Activated T-cell treated with anti-CD3 and anti-CD28 coated beads, Interleukin-2, amount 50 U/mL, for 24 hours (primary cell): ENCODE measurements around the gene IER2.
"Not testable (repeated sequence)": the region's sequence is repeated elsewhere in the genome, so short reads cannot be mapped to it uniquely, and the experiment has no call there.

ENCODE experiments used
- DNase-seq: peaks from one replicate; pipeline ENCODE4 v3.0.0-alpha.2; 2020
- H3K27ac Mint-ChIP-seq: 2 replicates; pipeline ENCODE4 v1.8.0; 2020; ENCODE audit warnings: mild to moderate bottlenecking, mixed read lengths
- H3K27me3 Mint-ChIP-seq: 2 replicates; pipeline ENCODE4 v1.8.0; 2020; ENCODE audit warnings: mixed read lengths
- H3K36me3 Mint-ChIP-seq: 2 replicates; pipeline ENCODE4 v1.8.0; 2020; ENCODE audit warnings: low read depth, mixed read lengths
- H3K4me1 Mint-ChIP-seq: 2 replicates; pipeline ENCODE4 v1.8.0; 2020; ENCODE audit warnings: low read depth, mixed read lengths
- H3K4me3 Mint-ChIP-seq: 2 replicates; pipeline ENCODE4 v1.8.0; 2020; ENCODE audit warnings: mild to moderate bottlenecking, moderate library complexity, mixed read lengths
- H3K9me3 Mint-ChIP-seq: 2 replicates; pipeline ENCODE4 v1.8.0; 2020; ENCODE audit warnings: mixed read lengths

The IER2 gene

DNA sequence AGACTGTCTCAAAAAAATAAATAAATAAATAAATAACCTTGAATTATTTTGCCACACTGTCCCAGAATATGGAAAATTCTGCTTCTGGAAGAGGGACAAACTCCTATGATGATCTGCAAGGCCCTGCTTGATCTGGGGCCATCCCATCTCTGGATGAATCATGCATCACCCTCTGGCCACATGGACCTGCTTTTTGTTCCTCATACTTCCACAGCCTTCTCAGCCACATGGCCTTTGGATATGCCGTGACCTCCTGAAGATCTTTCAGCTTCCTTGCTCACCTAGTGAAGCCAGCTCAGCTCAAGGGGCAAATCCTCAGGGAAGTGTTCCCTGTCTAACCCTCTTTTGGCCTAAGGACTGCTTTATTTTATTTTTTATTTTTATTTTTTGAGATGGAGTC, 10.3 kb downstream of the IER2 start:
- peaks cover 2% of the 10 kb centered on the region for H3K36me3 Mint-ChIP-seq
- H3K4me1 Mint-ChIP-seq, result peaks cover 73% of the 10 kb centered on the region
- no peak for DNase-seq
- peak overlapping the region; percentile 81 for H3K27ac Mint-ChIP-seq
- H3K27me3 Mint-ChIP-seq, result no peaks in the 10 kb centered on the region
- peak overlapping the region; percentile 18 for H3K4me3 Mint-ChIP-seq
- H3K9me3 Mint-ChIP-seq, result no peaks in the 10 kb centered on the region

DNA sequence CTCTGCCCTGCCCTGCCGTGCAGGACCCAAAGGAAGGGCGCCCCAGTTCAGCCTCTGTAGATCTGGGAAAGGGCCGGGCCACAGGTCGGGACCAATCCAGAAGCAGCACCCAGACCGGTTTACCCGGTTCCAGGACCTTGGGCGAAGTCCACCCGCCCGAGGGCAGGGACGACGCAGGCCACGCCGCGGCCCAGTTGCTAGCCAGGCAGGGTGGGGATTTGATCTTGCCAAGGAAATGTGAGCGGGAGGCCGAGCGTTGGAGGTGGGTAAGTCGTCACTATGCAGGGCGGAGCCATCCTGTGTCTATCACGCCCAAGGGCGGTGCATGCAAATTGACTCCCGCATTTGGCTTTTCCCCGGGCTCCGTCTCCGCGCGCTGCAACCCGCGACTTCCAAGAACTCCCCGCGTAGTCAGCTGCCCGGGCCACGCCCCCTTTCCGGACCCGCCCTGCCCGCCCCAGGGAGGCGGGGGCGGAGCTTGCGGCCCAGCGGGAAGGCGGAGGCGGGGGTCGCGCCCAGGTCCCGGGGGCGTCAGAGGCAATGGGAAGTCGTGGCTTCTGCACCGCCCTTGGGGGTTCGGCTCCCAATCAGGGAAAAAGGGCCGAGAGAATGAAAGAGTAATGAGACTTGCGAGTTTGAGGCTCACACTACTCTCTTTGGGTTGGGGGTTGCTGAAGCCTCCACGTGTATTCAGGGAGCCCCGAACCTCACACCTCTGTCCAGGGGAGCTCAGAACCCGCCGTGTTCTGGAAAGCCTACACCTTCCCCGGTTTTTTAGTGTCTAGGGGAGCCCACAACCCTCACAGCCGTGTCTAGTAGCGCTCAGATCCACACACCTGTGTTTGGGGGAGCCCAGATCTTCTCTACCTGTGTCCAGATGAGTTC, 12.8 kb downstream of the IER2 start:
- Mint-ChIP-seq H3K4me3 (peak overlapping the region; percentile 80), H3K27ac (peak overlapping the region; percentile 94), H3K27me3 (no peaks in the 10 kb centered on the region), H3K9me3 (no peaks in the 10 kb centered on the region), H3K4me1 (peaks cover 72% of the 10 kb centered on the region), H3K36me3 (peaks cover 1% of the 10 kb centered on the region)
- DNase-seq, result peak; percentile 91

- Mint-ChIP-seq H3K4me3 (peak overlapping the region; percentile 67), H3K27me3 (no peaks in the 10 kb centered on the region), H3K4me1 (peaks cover 73% of the 10 kb centered on the region), H3K36me3 (peaks cover 1% of the 10 kb centered on the region), H3K9me3 (no peaks in the 10 kb centered on the region), H3K27ac (peak overlapping the region; percentile 94)
- DNase-seq, result peak; percentile 73
These were observed 13.6 kb downstream of the IER2 start for GRCh38 chr19:13163609-13164342.

- Mint-ChIP-seq H3K4me1 (peaks cover 81% of the 10 kb centered on the region), H3K36me3 (peaks cover 1% of the 10 kb centered on the region), H3K27me3 (no peaks in the 10 kb centered on the region), H3K4me3 (peak overlapping the region; percentile 67), H3K9me3 (no peaks in the 10 kb centered on the region), H3K27ac (peak overlapping the region; percentile 94)
- peak; percentile 67 for DNase-seq
These were observed 14.3 kb downstream of the IER2 start for GRCh38 chr19:13164343-13165161.

DNA sequence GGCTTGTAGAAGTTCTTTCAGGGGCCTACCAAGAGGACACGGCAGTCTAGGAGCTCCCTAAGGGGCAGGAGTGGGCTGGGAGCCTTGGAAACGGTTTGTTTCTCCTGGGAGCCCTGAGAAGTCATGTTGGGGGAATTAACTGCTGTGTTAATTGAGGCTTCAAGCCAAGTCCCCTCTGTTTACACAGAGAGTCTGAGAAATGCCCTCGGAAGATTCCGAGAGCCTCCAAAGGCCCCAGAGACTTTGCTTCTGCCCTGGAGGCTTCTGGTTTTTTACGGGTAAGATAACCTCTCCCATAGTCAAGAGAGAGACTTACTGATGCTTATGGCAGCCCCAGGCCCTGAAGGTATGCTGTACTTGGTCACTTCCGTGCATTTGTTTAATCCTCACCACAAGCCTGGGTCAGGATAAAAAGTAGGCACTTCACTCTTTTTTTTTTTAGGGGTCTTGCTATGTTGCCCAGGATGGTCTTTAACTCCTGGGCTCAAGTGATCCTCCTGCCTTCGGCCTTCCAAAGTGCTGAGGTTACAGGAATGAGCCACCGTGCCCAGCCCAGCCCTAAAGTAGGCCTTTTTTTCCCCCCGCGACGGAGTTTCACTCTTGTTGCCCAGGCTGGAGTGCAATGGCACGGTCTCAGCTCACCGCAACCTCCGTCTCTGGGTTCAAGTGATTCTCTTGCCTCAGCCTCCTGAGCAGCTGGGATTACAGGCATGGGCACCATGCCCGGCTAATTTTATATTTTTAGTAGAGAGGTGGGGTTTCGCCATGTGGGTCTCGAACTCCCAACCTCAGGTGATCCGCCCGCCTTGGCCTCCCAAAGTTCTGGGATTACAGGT, 15.2 kb downstream of the IER2 start:
- no peak for DNase-seq
- Mint-ChIP-seq H3K9me3 (no peaks in the 10 kb centered on the region), H3K4me1 (peaks cover 84% of the 10 kb centered on the region), H3K36me3 (peaks cover 1% of the 10 kb centered on the region), H3K27me3 (no peaks in the 10 kb centered on the region), H3K27ac (peak overlapping the region; percentile 98), H3K4me3 (peak overlapping the region; percentile 23)

GRCh38 chr19:13166151-13166550, 15.9 kb downstream of the IER2 start:
- not testable (repeated sequence) for H3K27me3 Mint-ChIP-seq, H3K9me3 Mint-ChIP-seq, H3K4me3 Mint-ChIP-seq, H3K36me3 Mint-ChIP-seq, DNase-seq
- H3K4me1 Mint-ChIP-seq, result peaks cover 84% of the 10 kb centered on the region
- H3K27ac Mint-ChIP-seq, result peak overlapping the region; percentile 98

DNA sequence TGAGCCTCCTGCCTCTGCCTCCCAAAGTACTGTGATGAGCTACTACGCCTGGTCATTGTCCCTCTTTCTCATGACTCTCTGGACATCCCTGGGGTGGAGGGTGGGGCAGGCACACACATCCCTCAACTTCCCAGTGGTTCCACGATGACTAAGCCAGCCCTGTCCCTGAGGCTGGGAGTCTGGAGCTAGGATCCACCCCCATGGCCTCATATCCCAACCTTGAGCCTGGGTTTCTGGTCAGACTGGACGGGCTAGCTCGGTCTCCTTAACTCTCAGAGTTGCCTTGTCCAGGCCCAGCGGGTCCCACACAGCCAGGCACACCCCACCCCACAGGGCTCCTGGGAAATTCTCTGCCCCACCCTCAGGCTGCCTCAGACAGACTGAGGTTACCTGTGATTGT, 19.6 kb downstream of the IER2 start:
- H3K36me3 Mint-ChIP-seq, result peaks cover 7% of the 10 kb centered on the region
- peaks cover 81% of the 10 kb centered on the region for H3K4me1 Mint-ChIP-seq
- no peak overlapping the region for H3K4me3 Mint-ChIP-seq
- no peaks in the 10 kb centered on the region for H3K27me3 Mint-ChIP-seq
- DNase-seq, result no peak
- no peaks in the 10 kb centered on the region for H3K9me3 Mint-ChIP-seq
- H3K27ac Mint-ChIP-seq, result peak overlapping the region; percentile 98

GRCh38 chr19:13171146-13171545, 20.9 kb downstream of the IER2 start:
- H3K9me3 Mint-ChIP-seq, result no peaks in the 10 kb centered on the region
- H3K27ac Mint-ChIP-seq, result peak overlapping the region; percentile 98
- peak overlapping the region; percentile 3 for H3K4me3 Mint-ChIP-seq
- H3K36me3 Mint-ChIP-seq, result peaks cover 7% of the 10 kb centered on the region
- no peaks in the 10 kb centered on the region for H3K27me3 Mint-ChIP-seq
- peaks cover 68% of the 10 kb centered on the region for H3K4me1 Mint-ChIP-seq
- DNase-seq, result no peak

GRCh38 chr19:13172346-13173138, 22.3 kb downstream of the IER2 start:
- no peaks in the 10 kb centered on the region for H3K27me3 Mint-ChIP-seq
- H3K27ac Mint-ChIP-seq, result peak overlapping the region; percentile 98
- H3K4me1 Mint-ChIP-seq, result peaks cover 60% of the 10 kb centered on the region
- peaks cover 7% of the 10 kb centered on the region for H3K36me3 Mint-ChIP-seq
- no peaks in the 10 kb centered on the region for H3K9me3 Mint-ChIP-seq
- peak overlapping the region; percentile 84 for H3K4me3 Mint-ChIP-seq
- DNase-seq, result peak; percentile 87

- DNase-seq, result no peak
- Mint-ChIP-seq H3K36me3 (peaks cover 6% of the 10 kb centered on the region), H3K27ac (peak overlapping the region; percentile 98), H3K9me3 (no peaks in the 10 kb centered on the region), H3K4me3 (peak overlapping the region; percentile 84), H3K4me1 (peaks cover 56% of the 10 kb centered on the region), H3K27me3 (no peaks in the 10 kb centered on the region)
These were observed 23.0 kb downstream of the IER2 start for GRCh38 chr19:13173139-13173737.

GRCh38 chr19:13176345-13176744, 26.1 kb downstream of the IER2 start:
- no peak for DNase-seq
- no peaks in the 10 kb centered on the region for H3K9me3 Mint-ChIP-seq
- H3K4me1 Mint-ChIP-seq, result peaks cover 45% of the 10 kb centered on the region
- H3K36me3 Mint-ChIP-seq, result peaks cover 6% of the 10 kb centered on the region
- H3K4me3 Mint-ChIP-seq, result no peak overlapping the region
- no peak overlapping the region for H3K27ac Mint-ChIP-seq
- no peaks in the 10 kb centered on the region for H3K27me3 Mint-ChIP-seq

DNA sequence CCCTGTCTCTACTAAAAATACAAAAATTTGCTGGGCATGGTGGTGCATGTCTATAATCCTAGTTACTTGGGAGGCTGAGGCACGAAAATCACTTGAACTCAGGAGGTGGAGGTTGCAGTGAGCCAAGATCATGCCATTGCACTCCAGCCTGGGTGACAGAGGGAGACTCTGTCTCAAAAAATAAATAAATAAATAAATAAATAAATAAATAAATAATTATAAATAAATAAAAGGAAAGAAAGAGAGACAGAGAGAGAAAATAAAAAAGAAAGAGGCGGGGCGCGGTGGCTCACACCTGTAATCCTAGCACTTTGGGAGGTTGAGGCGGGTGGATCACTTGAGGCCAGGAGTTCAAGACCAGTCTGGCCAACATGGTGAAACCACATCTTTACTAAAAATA, 27.4 kb downstream of the IER2 start:
- H3K27ac Mint-ChIP-seq, DNase-seq, H3K9me3 Mint-ChIP-seq, H3K36me3 Mint-ChIP-seq, H3K4me3 Mint-ChIP-seq, H3K27me3 Mint-ChIP-seq: not testable (repeated sequence)
- peaks cover 42% of the 10 kb centered on the region for H3K4me1 Mint-ChIP-seq

DNA sequence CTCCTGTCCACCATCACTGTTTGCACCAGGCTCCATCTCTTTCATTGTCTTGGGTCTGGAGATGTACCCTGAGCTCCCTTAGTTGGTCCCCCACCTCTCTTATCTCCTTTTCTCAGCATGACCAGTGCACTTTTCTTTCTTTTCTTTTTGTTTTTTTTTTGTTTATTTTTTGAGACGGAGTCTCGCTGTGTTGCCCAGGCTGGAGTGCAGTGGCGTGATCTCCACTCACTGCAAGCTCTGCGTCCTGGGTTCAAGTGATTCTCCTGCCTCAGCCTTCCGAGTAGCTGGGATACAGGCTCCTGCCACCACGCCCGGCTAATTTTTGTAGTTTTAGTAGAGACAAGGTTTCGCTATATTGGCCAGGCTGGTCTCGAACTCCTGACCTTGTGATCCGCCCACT, 28.1 kb downstream of the IER2 start:
- Mint-ChIP-seq H3K4me1 (peaks cover 35% of the 10 kb centered on the region), H3K27ac (peak overlapping the region; percentile 63)
- H3K36me3 Mint-ChIP-seq, DNase-seq, H3K4me3 Mint-ChIP-seq, H3K27me3 Mint-ChIP-seq, H3K9me3 Mint-ChIP-seq: not testable (repeated sequence)
